AG09319 (cell line): ENCODE results near the gene CDHR4.
A peak's percentile ranks its signal among the peaks of the same experiment; 100 is the strongest.

Experiments
- DNase-seq: peaks from one replicate; pipeline ENCODE4 v3.0.0-alpha.2; 2010; ENCODE audit warnings: low read depth; ENCODE audit errors: extremely low read depth
- CTCF ChIP-seq: IDR thresholded peaks from 2 replicates; pipeline ENCODE4 v1.5.1; 2011; ENCODE audit warnings: low read depth, mild to moderate bottlenecking, inconsistent platforms, low read length, moderate library complexity

Gene CDHR4

DNA sequence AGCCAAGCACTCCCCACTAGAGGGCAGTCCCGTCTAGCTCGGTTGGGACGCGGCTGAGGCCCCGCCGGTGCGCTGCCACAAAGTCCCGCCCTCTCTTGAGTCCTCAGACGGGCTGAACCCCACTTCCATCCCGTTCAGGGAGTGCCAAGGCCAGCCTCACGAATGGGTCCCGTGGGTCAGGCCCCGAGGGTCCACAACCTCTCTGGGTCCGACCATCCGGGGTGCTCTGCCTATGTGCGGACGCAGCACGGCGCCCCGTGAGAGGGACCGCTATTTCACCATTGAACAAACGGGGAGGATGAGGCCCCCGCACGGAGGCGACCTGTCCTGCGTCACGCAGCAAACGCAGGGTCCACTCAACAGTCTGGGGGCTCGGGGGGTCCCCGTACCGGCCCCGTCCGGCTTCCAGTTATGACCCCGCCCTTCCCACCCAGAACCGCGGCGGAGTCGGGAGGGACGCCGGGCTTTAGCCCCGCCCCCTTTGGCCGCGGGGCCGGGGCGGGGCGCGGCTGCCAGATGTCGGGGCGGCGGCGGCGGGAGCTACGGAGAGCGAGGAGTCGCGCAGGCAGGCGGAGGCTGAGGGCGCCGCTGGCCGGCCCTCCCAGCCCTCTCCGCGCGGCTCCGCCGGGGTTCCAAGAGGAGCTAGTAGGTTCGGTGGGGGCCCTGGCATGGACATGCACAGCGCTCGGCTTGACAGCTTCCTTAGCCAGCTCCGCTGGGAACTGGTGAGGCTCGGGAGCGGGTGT, 3.2 kb upstream of the CDHR4 start, which contains the start of gene INKA1:
TSS of gene INKA1 (plus strand) at position 543 of the 746 bp plus-strand sequence. CDS start at position 675, 132 bp downstream.
- peak; percentile 62 for DNase-seq
- TF ChIP-seq CTCF: peak; percentile 85

DNA sequence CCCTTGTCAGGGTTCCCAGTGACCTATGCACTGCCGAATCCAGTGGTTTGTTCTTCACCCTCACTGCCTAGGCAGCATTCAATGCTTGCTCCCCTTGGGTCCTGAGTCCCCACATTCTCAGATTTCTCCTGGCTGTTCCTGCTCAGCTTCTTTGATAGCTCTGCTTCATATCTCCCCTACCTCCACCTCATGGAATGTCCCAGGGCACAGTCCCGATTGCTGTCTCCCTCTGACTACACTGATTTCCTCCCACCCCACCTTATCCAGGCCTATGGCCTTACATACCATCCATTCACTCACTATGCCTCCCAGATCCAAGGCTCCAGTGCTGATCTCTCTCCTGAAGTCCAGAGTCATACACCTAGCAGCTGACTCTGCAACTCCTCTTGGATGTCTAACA, 1.5 kb upstream of the CDHR4 start:
- TF ChIP-seq CTCF: no peak
- no peak for DNase-seq

- TF ChIP-seq CTCF: no peak
- DNase-seq: no peak
Measured at GRCh38 chr3:49799105-49799504, 568 bp downstream of the CDHR4 start.

DNA sequence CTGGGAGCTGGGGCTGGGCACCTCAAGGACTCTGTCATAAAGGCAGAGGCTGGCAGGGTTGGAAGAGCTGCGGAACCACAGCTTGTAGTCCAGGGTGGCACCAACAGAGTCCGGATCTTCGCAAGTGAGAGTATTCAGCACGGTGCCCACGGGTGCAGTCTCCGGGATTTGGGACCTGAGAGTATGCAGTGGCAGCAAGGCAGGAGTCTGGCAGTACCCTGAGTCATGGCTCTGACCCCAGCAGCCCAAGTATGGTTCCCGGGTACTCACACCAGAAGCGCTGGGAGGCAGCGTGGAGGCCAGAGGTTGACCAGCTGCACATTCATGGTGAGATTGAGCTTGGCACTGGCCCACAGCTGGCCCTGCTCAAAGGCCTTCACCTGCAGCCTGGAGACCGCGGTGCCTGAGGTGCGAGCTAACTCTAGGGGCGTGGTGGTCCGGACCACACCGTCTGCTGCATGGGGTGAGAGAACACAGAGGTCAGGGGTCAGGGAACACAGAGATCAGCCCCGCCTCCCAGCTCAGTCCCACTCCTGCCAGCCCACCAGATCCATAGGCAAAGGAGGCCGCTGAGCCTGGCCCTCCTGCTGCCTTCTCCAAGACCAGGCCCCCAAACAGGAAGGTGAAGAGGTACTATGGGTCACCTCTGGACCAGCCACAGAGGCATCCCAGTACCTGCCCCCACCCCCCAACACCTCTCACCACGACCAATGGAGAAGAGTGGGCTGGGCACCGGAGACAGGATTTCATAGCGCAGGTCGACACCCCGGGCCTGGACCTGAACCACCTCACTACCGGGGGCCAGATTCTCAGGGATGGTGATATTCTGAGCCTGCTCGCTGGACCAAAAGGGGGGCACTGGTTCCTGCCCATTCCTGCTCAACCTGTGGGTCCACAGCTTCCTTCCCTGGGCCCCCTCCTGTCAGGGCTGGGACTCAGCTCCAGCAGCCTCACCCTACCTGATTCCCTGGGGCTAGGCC, 4.5 kb downstream of the CDHR4 start:
- no peak for TF ChIP-seq CTCF

GRCh38 chr3:49794431-49794830, 5.2 kb downstream of the CDHR4 start:
- TF ChIP-seq CTCF: no peak
- no peak for DNase-seq

More for the DNA sequence above, 4.5 kb downstream of the CDHR4 start:
- no peak for DNase-seq

DNA sequence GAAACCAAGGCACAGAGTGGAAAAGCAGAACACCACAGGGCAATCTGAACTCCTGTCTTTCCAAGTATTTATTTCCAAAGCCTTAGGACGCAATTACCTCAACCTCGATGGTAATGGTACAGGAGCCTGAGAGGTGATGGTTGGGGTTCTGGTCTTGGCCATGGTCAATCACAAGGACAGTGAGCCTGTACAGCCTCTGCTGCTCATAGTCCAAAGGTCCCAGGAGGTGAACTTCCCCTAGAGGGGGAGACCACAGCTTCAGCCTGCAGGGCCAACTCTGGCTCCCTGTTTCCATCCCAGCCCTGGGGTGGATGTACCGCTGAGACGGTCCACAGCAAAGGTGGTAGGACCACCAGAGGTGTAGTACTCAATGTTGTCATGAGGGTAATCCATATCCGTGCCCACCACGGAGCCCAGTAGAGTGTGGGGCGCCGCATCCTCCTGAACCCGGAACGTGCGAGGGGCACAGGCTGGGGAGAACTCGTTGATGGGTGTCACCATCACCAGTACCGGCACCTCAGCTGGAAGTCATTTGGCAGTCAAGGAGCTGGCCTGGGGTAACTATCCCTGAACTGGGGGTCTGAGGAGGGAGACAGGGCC, 6.1 kb downstream of the CDHR4 start:
- TF ChIP-seq CTCF: no peak
- DNase-seq: no peak
